T follicular helper cell (primary cell): ENCODE data around the gene CRYBB3.
"Not testable (repeated sequence)": the region's sequence is repeated elsewhere in the genome, so short reads cannot be mapped to it uniquely, and the experiment has no call there.

Experiments
- DNase-seq: peaks from one replicate; pipeline ENCODE4 v3.0.0-alpha.2; 2020; ENCODE audit warnings: low read depth

Gene CRYBB3

DNA sequence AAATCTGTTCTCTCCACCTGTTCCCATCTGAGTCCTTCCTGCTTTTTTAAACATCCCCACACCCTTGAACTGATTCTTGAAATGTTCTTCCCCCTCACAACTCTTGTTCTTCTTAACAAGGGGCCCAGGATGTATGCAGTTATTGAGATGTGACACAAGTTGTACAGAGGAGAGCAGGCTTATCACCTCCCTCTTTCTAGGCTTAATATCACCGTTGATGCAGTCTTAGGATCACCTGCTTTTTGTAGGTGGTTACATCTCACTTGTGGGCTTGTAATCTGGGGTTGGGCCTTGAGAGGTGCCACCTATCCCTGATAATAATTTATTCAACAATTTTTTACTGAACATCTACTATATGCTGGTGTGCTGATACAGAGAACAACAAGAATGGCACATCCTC is 6.2 kb downstream of the CRYBB3 start:
- DNase-seq = no peak

DNA sequence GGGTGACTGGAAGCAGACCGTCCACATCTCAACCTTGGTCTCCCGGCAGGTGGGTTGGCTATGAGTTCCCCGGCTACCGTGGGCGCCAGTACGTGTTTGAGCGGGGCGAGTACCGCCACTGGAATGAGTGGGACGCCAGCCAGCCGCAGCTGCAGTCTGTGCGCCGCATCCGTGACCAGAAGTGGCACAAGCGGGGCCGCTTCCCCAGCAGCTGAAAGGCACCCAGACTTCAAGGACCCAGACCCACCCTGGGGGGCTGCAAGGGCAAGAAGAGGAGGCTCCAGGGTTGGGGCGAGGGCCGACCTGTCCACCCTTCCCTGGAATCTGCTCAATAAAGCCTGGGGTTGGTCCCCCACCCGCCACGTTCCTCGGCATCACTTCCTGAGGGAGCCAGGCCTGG is 7.3 kb downstream of the CRYBB3 start:
- DNase-seq = no peak

DNA sequence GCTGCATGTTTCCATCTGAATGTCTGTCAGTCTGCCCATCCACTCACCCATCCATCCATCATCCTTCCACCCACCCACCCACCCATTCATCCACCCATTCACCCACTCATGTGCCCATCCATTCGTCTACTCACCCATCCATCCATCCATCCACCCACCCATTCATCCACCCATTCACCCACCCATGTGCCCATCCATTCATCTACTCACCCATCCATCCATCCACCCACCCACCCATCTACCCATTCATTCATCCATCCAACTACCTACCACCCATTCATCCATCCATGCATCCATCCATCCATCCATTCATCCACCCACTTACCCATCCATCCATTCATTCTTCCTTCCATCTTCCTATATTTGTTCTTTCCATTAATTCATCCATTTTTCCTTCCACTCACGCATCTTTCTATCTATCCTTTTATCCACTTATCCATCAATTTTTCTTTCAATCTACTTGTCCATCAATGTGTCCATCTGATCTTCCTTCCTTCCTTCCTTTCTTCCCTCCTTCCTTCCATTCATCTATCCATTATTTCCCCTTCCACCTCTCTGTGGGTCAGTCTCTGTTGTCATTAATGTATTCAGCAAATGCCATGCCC is 8.0 kb downstream of the CRYBB3 start:
- DNase-seq = no peak

- DNase-seq = no peak
These were observed 8.7 kb downstream of the CRYBB3 start for GRCh38 chr22:25208328-25208727.

- DNase-seq = no peak
These were observed 9.3 kb downstream of the CRYBB3 start for GRCh38 chr22:25208743-25209505.

DNA sequence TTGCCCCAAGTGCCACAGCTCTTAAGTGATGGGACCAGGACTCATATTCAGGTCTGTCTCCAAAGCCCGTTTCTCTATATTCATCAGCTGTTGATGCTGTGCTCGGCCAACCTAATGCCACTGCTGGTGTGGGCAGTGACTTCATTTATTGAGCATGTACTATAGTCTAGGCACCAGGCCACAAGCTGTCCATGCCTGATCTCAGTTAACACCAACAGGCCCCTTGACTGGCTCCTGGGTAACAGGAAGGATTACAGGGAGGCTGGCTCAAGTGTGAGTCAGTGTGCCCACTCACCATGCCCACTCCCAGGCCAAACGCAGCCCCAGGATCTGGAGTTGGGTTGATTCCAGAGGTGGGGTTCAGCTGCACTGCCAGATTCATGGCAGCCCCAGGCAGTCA is 11.1 kb downstream of the CRYBB3 start:
- no peak for DNase-seq

- no peak for DNase-seq
These were observed 12.7 kb downstream of the CRYBB3 start for GRCh38 chr22:25212337-25212736.

GRCh38 chr22:25213221-25213620 is 13.6 kb downstream of the CRYBB3 start:
- DNase-seq = no peak

DNA sequence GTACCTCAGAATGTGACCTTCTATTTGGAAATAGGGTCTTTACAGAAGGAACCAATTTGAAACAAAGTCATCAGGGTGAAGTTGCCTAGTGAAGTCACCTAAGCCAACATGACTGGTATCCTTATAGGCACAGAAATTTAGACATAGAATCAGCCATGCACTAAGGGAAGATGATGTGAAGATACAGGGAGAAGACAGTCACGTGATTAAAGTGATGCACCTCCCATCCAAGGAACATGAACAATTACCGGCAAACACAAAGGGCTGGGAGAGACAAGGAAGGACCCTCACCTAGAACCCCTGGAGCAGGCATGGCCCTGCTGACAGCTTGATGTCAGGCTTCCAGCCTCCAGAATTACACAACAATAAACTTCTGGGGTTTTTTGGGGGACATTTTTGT is 16.6 kb downstream of the CRYBB3 start:
- no peak for DNase-seq

- DNase-seq = no peak
These were observed 19.6 kb downstream of the CRYBB3 start, which contains the start of gene CRYBB2 for GRCh38 chr22:25219211-25219689. Gene CRYBB2 (plus strand): TSS chr22:25219639. CDS start chr22:25221430, 1,791 bp downstream.

- no peak for DNase-seq
These were observed 20.3 kb downstream of the CRYBB3 start for GRCh38 chr22:25219948-25220442.

GRCh38 chr22:25221790-25222189 is 22.1 kb downstream of the CRYBB3 start:
- no peak for DNase-seq

- no peak for DNase-seq
These were observed 23.7 kb downstream of the CRYBB3 start for GRCh38 chr22:25223269-25223850.

DNA sequence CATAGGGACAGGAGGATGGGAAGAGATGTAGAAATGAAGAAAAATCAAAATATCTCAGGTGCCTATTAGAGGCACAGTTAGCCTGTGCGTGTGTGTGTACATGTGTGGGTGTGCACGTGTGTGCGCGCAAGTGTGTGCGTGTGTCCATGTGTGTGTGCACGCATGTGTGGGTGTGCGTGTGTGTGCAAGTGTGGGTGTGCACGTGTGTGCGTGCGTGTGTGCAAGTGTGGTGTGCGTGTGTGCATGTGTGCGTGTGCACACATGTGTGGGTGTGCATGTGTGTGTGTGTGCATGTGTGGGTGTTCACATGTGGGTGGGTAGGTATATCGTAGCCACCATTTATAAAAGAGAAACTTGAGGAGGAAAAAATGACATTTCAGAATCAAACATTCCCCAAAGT is 29.2 kb downstream of the CRYBB3 start:
- no peak for DNase-seq

DNA sequence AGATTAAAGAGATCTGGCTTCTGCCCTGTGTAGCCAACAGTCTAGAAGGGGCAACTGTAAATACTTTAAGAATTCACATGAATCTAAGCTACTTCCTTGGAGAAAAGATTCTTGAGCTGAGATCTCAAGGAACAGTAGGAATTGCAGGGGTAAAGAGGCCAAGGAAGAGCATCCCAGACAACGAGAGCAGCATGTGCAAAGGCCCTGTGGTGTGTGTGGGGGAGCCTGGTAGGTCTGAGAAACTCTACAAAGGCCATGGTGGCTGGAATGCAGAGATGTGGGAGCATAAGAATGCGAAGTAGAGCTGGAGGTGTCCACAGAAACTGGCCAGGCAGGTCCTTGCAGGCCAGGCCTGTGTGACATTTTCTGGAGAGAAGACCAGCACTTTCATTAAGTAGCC is 31.1 kb downstream of the CRYBB3 start:
- DNase-seq = not testable (repeated sequence)

- no peak for DNase-seq
These were observed 32.6 kb downstream of the CRYBB3 start for GRCh38 chr22:25232301-25232700.

DNA sequence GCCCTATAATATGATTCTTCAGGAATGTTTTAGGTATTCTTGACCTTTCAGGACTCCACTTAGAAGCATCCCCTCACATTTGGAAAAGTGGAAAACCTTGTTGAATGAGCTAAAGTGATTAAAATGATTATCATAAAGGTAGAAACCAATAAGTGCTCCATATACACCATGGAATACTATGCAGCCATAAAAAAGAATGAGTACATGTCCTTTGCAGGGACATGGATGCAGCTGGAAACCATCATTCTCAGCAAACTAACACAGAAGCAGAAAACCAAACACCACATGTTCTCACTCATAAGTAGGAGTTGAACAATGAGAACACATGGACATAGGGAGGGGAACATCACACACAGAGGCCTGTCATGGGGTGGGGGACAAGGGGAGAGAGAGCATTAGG is 34.0 kb downstream of the CRYBB3 start:
- not testable (repeated sequence) for DNase-seq

- DNase-seq = peak; percentile 20
These were observed 36.1 kb downstream of the CRYBB3 start for GRCh38 chr22:25235547-25236290.

GRCh38 chr22:25236417-25236816 is 36.8 kb downstream of the CRYBB3 start:
- no peak for DNase-seq

GRCh38 chr22:25237503-25237902 is 37.8 kb downstream of the CRYBB3 start:
- DNase-seq = no peak

DNA sequence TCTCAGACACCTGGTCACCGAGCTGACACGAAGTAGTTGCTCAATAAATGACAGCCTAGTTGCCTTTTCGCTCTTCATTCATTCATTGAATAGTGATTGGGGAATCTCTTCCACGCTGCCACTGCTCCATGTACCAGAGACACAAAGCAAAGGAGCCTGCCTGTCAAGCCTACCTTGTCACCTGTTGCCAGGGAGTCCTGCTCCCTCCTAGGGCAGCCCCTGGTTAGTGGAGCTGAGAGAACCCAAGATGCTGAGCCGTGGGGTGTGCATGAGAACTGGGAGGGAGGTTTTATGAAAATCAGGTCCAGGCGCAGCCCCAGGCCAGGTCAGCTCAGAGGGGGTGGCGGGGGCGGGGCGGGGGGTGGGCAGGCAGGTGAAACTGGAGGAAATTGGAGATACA is 38.4 kb downstream of the CRYBB3 start:
- not testable (repeated sequence) for DNase-seq

GRCh38 chr22:25255169-25255568 is 55.5 kb downstream of the CRYBB3 start:
- DNase-seq = not testable (repeated sequence)
